RCC 7860 (cell line): ENCODE measurements around the gene CMSS1.
A peak's percentile ranks its signal among the peaks of the same experiment; 100 is the strongest.
"Not testable (repeated sequence)": the region's sequence is repeated elsewhere in the genome, so short reads cannot be mapped to it uniquely, and the experiment has no call there.

Experiments used
- DNase-seq: peaks from one replicate; pipeline ENCODE4 v3.0.0-alpha.2; 2015; ENCODE audit warnings: low spot score
- FAIRE-seq: peaks from 2 replicates; lab custom pipeline; 2012; peaks lifted over from hg19 to GRCh38; lab: Jason Lieb, UNC

CMSS1 gene

GRCh38 chr3:100205171-100205570 lies 387.5 kb downstream of the CMSS1 start:
- FAIRE-seq, result no peak
- DNase-seq, result no peak

GRCh38 chr3:100206687-100207086 lies 389.0 kb downstream of the CMSS1 start:
- FAIRE-seq, result no peak
- DNase-seq, result no peak

GRCh38 chr3:100207886-100208285 lies 390.2 kb downstream of the CMSS1 start:
- FAIRE-seq (no peak), DNase-seq (no peak)

GRCh38 chr3:100209169-100209568 lies 391.5 kb downstream of the CMSS1 start:
- DNase-seq (no peak), FAIRE-seq (no peak)

GRCh38 chr3:100209948-100210771 lies 392.5 kb downstream of the CMSS1 start:
- FAIRE-seq (no peak), DNase-seq (no peak)

GRCh38 chr3:100210772-100211135 lies 393.1 kb downstream of the CMSS1 start:
- FAIRE-seq, result no peak
- DNase-seq, result no peak

GRCh38 chr3:100213891-100214573 lies 396.4 kb downstream of the CMSS1 start:
- no peak for FAIRE-seq
- no peak for DNase-seq

- no peak for FAIRE-seq
These were observed 396.9 kb downstream of the CMSS1 start for GRCh38 chr3:100214574-100214964.

GRCh38 chr3:100216713-100217112 lies 399.1 kb downstream of the CMSS1 start:
- FAIRE-seq (no peak), DNase-seq (no peak)

More at GRCh38 chr3:100214574-100214964, 396.9 kb downstream of the CMSS1 start:
- DNase-seq, result no peak

- FAIRE-seq (no peak), DNase-seq (no peak)
These were observed 403.5 kb downstream of the CMSS1 start for GRCh38 chr3:100221159-100221558.

- DNase-seq (no peak), FAIRE-seq (no peak)
These were observed 407.5 kb downstream of the CMSS1 start for GRCh38 chr3:100225193-100225592.

GRCh38 chr3:100225883-100226282 lies 408.2 kb downstream of the CMSS1 start:
- no peak for DNase-seq
- FAIRE-seq, result no peak

GRCh38 chr3:100226712-100227429 lies 409.2 kb downstream of the CMSS1 start:
- FAIRE-seq, result no peak
- DNase-seq, result peak; percentile 53

GRCh38 chr3:100227511-100227921 lies 409.9 kb downstream of the CMSS1 start:
- FAIRE-seq (no peak), DNase-seq (no peak)

GRCh38 chr3:100228247-100228646 lies 410.6 kb downstream of the CMSS1 start:
- no peak for DNase-seq
- FAIRE-seq, result no peak

- FAIRE-seq, DNase-seq: not testable (repeated sequence)
These were observed 411.5 kb downstream of the CMSS1 start for GRCh38 chr3:100229188-100229587.

GRCh38 chr3:100230710-100231109 lies 413.0 kb downstream of the CMSS1 start:
- FAIRE-seq, result no peak
- no peak for DNase-seq
